SH-SY5Y (cell line): Measurements from ENCODE around the gene HECTD1.

Experiments used
- GATA2 ChIP-seq: IDR thresholded peaks from 2 replicates; pipeline ENCODE4 v1.6.1; 2011; ENCODE audit warnings: mild to moderate bottlenecking, low read depth, low read length
- GATA3 ChIP-seq: IDR thresholded peaks from 2 replicates; pipeline ENCODE4 v1.6.1; 2011; ENCODE audit warnings: low read depth, mild to moderate bottlenecking, low read length, moderate library complexity

DNA sequence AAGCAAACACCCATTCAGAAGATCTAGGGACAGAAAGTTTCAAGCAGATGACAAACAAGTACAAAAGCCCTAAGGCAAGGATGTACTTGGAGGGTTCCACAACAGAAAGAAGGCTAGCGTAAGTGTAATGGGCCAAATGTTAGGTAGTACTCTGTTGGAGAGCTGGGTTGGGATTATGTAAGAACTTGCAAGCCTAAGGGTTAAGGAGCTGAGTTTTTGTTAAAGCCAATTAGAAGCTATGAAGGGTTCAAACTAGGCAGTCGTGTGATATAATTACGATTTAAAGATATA is 41.4 kb downstream of the HECTD1 start:
- TF ChIP-seq GATA2 (no peak), GATA3 (no peak)
